ENCODE data around the gene TMEM255A. TPM values are rescaled to one million over a fixed set of nuclear protein-coding genes. Genes with fewer than 3 reads are reported as not detected.

The TMEM255A gene
- total RNA-seq, 1 donor from 2014 or later = 1.5 TPM

- Histone ChIP-seq H3K27ac (no peak overlapping the region), H3K4me3 (no peak overlapping the region), H3K9me3 (no peaks in the 10 kb centered on the region), H3K36me3 (no peaks in the 10 kb centered on the region), H3K4me1 (no peaks in the 10 kb centered on the region), H3K27me3 (no peaks in the 10 kb centered on the region)
- no peak for ATAC-seq
- no peak for TF ChIP-seq CTCF (IDR thresholded peaks at IDR 0.05)
- no peak for DNase-seq
- intact Hi-C loops (cut with DNase I) = no loop called here
Measured at GRCh38 chrX:120294651-120295050, 16.6 kb downstream of the TMEM255A start.

GRCh38 chrX:120293015-120293414, 18.2 kb downstream of the TMEM255A start:
- no peaks in the 10 kb centered on the region for H3K36me3 ChIP-seq
- no peaks in the 10 kb centered on the region for H3K4me1 ChIP-seq
- ATAC-seq = no peak
- no peaks in the 10 kb centered on the region for H3K27me3 ChIP-seq
- H3K4me3 ChIP-seq = no peak overlapping the region
- intact Hi-C loops (cut with DNase I) = no loop called here
- H3K9me3 ChIP-seq = no peaks in the 10 kb centered on the region
- H3K27ac ChIP-seq = no peak overlapping the region
- TF ChIP-seq CTCF (IDR thresholded peaks at IDR 0.05) = no peak
- no peak for DNase-seq

GRCh38 chrX:120291211-120291610, 20.1 kb downstream of the TMEM255A start:
- no peaks in the 10 kb centered on the region for H3K4me1 ChIP-seq
- ATAC-seq = no peak
- TF ChIP-seq CTCF (IDR thresholded peaks at IDR 0.05) = no peak
- H3K27me3 ChIP-seq = no peaks in the 10 kb centered on the region
- intact Hi-C loops (cut with DNase I) = no loop called here
- DNase-seq = no peak
- no peak overlapping the region for H3K4me3 ChIP-seq
- H3K9me3 ChIP-seq = no peaks in the 10 kb centered on the region
- no peak overlapping the region for H3K27ac ChIP-seq
- H3K36me3 ChIP-seq = no peaks in the 10 kb centered on the region

GRCh38 chrX:120290107-120290506, 21.2 kb downstream of the TMEM255A start:
- DNase-seq = no peak
- Histone ChIP-seq H3K9me3 (no peaks in the 10 kb centered on the region), H3K4me1 (no peaks in the 10 kb centered on the region), H3K27ac (no peak overlapping the region), H3K36me3 (no peaks in the 10 kb centered on the region), H3K27me3 (no peaks in the 10 kb centered on the region), H3K4me3 (no peak overlapping the region)
- no peak for ATAC-seq
- TF ChIP-seq CTCF (IDR thresholded peaks at IDR 0.05) = no peak
- intact Hi-C loops (cut with DNase I) = no loop called here

GRCh38 chrX:120287513-120288112, 23.6 kb downstream of the TMEM255A start:
- no peak for ATAC-seq
- TF ChIP-seq CTCF (IDR thresholded peaks at IDR 0.05) = no peak
- no peaks in the 10 kb centered on the region for H3K36me3 ChIP-seq
- DNase-seq = no peak
- no peak overlapping the region for H3K27ac ChIP-seq
- H3K9me3 ChIP-seq = no peaks in the 10 kb centered on the region
- intact Hi-C loops (cut with DNase I) = no loop called here
- H3K27me3 ChIP-seq = no peaks in the 10 kb centered on the region
- no peak overlapping the region for H3K4me3 ChIP-seq
- H3K4me1 ChIP-seq = no peaks in the 10 kb centered on the region
